GM12864 (cell line): ENCODE data around the gene RPP38.

Experiments
- DNase-seq: peaks from one replicate; pipeline ENCODE4 v3.0.0-alpha.2; 2011; ENCODE audit warnings: low read depth
- H3K4me3 ChIP-seq: 2 replicates; pipeline ENCODE4 v1.5.1; 2011; ENCODE audit warnings: mild to moderate bottlenecking, low read depth, low read length, control low read depth
- TF ChIP-seq, protein P1 (sequence below): IDR thresholded peaks from 2 replicates; pipeline ENCODE4 v1.5.1; 2011; ENCODE audit warnings: low read depth, mild to moderate bottlenecking, moderate library complexity, low read length, control low read depth, inconsistent platforms; ENCODE audit errors: missing control alignments

Gene RPP38

DNA sequence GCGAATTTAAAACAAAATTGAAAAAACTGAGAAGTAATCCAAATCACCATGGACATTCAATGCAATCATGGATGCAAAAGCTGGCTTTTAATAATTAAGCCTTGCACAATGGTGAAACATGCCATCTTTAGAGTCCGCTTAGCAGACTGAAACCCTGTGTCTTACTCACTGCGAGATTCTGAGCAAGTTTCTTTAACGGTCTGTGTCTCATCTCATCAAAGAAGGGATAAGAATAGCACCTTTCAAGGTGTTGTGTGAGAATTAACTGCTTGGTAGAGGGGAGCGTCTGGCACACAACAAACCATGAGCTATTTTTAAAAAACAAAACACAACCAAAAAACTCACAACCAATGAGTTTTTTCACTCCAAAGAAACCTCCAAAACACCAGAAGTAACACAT, 30.0 kb upstream of the RPP38 start:
- TF ChIP-seq, protein P1, sequence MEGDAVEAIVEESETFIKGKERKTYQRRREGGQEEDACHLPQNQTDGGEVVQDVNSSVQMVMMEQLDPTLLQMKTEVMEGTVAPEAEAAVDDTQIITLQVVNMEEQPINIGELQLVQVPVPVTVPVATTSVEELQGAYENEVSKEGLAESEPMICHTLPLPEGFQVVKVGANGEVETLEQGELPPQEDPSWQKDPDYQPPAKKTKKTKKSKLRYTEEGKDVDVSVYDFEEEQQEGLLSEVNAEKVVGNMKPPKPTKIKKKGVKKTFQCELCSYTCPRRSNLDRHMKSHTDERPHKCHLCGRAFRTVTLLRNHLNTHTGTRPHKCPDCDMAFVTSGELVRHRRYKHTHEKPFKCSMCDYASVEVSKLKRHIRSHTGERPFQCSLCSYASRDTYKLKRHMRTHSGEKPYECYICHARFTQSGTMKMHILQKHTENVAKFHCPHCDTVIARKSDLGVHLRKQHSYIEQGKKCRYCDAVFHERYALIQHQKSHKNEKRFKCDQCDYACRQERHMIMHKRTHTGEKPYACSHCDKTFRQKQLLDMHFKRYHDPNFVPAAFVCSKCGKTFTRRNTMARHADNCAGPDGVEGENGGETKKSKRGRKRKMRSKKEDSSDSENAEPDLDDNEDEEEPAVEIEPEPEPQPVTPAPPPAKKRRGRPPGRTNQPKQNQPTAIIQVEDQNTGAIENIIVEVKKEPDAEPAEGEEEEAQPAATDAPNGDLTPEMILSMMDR = no peak
- H3K4me3 ChIP-seq = no peak overlapping the region
- no peak for DNase-seq

DNA sequence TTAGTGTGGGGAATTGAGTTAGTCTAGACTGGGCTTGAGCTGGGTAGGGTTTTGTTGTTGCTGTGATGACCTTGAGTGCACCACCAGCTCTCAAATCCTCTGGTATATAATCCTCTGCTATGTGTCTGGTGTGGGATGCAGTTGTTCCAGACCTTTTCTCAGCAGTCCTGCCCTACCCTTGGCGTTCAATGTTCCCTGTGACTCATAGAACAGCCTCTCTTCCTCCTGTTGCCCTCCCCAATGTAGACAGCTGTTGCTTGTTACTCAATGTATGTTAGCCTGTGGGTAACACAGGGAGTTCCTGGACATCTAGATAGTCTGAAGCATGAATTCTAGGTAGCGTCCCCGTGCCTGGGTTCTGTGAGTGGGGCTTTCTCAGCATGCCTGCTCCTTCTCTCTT, 28.4 kb upstream of the RPP38 start:
- no peak for DNase-seq
- H3K4me3 ChIP-seq = no peak overlapping the region
- TF ChIP-seq, protein P1 = no peak

DNA sequence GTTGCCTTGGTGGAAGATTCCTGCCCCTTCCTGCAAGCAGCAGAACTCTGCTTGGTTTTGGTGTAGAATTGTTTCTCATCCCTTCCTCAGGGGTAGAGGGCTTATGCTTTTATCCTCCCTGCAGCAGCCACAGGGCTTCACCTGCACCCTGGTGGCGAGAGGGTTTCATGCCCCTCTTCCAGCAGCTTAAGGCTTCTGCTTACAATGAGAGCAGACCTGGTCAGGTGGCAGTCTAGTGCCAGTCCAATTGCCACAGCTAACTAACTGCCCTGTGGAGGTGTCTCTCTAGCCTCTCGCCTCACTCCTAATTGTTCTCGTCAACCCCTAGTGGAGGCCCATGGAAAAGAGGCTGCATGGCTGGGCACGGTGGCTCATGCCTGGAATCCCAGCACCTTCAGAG, 27.9 kb upstream of the RPP38 start:
- TF ChIP-seq, protein P1 = peak; percentile 2
- DNase-seq = no peak
- no peak overlapping the region for H3K4me3 ChIP-seq

DNA sequence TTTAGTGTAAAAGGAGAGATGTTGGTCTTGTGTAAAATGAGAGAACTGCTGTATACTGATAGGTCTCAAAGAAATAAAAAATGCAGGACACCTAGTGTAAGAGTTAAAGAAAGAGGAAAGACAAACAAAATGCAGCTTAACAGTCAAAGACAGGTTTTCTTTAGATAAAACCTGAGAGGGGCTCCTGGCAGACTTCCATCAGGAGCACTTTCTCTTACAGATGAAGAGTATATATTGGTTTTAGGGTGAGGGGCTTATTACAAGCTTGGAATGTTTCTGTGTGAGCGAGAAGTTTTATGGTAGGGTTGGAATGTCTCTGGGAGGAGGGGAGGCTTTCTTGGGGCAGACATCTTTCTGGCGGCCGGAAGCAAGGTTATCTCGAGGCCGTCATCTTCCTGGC, 24.8 kb upstream of the RPP38 start:
- DNase-seq = no peak
- H3K4me3 ChIP-seq = no peak overlapping the region
- TF ChIP-seq, protein P1 = no peak

DNA sequence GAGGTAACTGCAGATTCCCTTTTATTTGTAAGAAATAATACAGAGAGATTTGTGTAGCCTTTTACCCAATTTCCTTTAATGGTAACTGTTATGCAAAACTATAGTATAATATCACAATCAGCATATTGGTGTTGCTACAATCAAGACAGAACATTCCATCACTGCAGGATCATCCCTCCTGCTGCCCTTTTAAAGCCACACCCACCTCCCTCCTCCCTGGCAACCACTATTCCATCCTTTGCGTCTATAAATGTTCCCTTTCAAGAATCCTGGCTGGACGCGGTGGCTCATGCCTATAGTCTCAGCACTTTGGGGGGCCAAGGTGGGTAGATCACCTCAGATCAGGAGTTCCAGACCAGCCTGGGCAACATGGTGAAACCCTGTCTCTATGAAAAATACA, 21.7 kb upstream of the RPP38 start:
- no peak overlapping the region for H3K4me3 ChIP-seq
- TF ChIP-seq, protein P1 = no peak
- DNase-seq = no peak

DNA sequence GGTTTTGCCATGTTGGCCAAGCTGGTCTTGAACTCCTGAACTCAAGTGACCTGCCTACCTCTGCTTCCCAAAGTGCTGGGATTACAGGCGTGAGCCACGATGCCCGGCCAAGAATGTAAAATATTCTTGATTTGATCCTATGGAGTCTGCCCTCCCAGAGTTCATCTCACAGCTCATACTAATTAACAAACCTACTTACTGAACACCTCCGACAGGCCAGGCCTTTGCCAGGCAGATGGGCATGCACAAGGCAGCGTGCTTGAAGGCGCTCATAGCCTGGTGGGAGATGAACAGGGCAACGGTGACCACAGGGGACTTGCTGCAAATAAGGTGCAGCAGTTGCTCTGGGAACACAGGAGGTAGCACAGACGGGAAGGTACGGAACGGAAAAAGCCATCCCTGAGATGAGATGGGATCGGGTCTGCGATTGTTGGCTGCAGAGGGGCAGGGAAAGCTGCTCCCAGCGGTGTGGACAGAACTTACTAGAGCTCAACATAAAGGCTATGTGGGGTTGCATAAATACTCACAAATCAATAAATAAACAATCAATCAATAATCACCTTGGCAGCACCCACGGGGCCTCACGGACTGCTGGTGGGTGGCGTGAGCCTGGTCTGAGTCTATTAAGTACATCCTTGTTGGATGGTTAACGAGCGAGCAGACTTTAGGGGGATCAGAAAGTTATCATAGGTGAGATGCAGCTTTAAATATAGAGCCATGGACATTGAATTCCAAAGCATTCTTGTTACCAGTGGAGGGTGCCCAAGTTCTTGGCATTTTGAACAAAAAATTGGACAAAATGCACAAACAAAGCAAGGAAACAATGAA, 13.3 kb upstream of the RPP38 start:
- DNase-seq = no peak
- no peak overlapping the region; the same call in 1 of the 2 replicates for H3K4me3 ChIP-seq
- TF ChIP-seq, protein P1 = no peak

DNA sequence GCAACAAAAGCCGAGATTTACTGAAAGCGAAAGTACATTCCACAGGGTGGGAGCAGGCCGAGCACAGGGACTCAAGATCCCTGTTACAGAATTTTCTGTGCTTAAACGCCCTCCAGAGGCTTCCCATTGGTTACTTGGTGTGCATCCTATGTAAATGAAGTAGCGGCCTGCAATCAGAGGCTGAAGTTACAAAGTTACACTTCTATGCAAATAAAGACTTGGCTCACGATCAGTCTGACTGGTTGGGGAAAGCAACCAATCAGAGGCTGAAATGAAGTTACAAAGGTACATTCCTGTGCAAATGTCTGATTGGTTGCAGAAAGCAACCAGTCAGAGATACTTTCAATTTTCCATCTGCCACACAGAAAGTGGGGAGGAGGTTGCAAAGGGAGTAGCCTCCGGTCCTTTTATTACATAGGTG, 12.6 kb upstream of the RPP38 start:
- no peak for DNase-seq
- TF ChIP-seq, protein P1 = no peak
- no peak overlapping the region; the same call in 1 of the 2 replicates for H3K4me3 ChIP-seq
